GM21619 (cell line): ENCODE data around the gene NDUFS8.
A peak's percentile ranks its signal among the peaks of the same experiment; 100 is the strongest.

Experiments used
- ATAC-seq: cut with Tn5 transposase; IDR thresholded peaks from one replicate; pipeline ENCODE4 v1.9.1; 2021; ENCODE audit not compliant: unreplicated experiment

The NDUFS8 gene

GRCh38 chr11:68035266-68035876 is 4.9 kb downstream of the NDUFS8 start:
- ATAC-seq, result no peak

GRCh38 chr11:68036141-68036716 is 5.7 kb downstream of the NDUFS8 start:
- ATAC-seq, result no peak

DNA sequence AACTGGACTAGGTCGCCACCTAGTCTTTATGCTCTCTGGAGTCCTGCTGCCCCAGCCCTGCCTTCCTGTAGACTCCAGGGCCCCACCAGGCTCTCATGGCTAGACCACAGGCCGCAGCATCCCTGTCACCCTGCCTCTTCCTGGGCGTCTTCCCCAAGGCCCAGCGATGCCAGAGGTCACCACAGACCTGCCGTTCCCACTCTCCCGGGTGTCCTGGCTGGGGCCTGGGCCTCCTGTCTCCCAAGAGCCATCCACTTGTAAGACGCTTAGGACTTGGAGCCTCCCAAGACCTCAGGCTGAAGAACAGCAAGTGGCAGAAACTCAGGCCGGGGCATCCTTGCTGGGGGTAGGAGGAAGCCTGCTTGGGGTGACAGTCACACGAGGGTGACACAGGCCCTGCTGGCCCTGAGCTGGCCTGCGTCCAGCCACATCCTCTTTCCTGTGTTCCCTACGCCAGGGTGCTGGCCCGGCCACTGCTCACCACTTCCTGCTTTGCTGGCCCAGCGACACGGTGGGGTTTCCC is 6.3 kb downstream of the NDUFS8 start:
- ATAC-seq, result no peak

GRCh38 chr11:68037411-68038225 is 7.1 kb downstream of the NDUFS8 start:
- ATAC-seq, result no peak

DNA sequence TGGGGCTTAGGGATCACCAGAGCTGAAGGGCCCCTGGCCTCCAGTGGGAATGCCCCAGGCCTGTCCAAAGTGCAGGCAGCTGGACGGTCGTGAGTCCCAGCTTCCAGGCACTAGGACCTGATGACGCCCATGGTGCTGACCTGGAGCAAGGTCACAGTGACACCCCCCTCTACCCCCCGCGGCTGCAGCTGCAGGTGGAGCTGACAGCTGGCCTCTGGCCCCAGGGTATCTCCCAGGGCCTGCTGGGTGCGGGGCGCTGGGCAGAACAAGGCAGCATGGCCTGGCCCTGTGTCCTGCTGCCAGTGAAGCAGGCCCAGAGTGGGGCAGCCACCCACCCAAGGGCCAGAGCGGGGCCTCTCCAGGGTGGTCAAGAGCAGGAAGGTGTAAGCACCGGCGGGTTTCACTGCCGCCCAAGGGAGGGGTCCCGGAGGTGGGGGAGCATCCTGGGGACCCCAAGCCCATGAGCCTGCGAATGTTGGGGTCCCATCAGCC is 7.8 kb downstream of the NDUFS8 start:
- no peak for ATAC-seq

- ATAC-seq, result no peak
Measured at GRCh38 chr11:68038718-68039525, 8.4 kb downstream of the NDUFS8 start, which contains the start of gene TCIRG1. Gene TCIRG1, plus strand, starts transcription at chr11:68039025. Its CDS starts 2,247 bp downstream, at chr11:68041272.

GRCh38 chr11:68039526-68040086 is 9.1 kb downstream of the NDUFS8 start:
- no peak for ATAC-seq

GRCh38 chr11:68040101-68040956 is 9.8 kb downstream of the NDUFS8 start:
- peak; percentile 53 for ATAC-seq

GRCh38 chr11:68040957-68041591 is 10.6 kb downstream of the NDUFS8 start:
- no peak for ATAC-seq

DNA sequence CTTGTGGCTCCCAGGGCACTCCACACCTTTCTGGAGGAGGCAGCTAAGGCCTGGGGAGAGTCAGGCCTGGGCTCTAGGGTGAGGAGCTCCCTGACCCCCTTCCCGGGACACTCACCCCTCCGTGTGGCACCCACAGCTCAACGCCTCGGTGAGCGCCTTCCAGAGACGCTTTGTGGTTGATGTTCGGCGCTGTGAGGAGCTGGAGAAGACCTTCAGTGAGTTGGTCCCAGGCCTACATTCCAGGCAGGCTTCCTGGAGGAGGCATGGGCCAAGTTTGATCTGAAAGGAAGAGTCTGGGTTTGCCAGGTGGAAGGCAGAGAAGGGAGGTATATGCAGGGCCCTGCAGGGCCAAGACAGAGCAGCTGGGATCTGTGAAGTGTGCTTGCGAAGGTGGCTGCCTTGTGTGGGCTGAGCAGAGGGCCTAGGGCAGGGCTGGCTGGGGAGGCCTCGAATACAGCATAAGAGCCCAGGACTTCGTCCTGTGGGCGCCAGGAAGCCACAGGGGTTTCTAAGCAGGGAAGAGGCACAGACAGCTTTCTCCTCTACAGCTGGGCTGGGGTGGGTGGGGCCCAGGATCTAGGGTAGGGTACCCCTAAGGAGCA is 11.2 kb downstream of the NDUFS8 start:
- no peak for ATAC-seq

GRCh38 chr11:68042219-68043028 is 11.9 kb downstream of the NDUFS8 start:
- ATAC-seq, result no peak

DNA sequence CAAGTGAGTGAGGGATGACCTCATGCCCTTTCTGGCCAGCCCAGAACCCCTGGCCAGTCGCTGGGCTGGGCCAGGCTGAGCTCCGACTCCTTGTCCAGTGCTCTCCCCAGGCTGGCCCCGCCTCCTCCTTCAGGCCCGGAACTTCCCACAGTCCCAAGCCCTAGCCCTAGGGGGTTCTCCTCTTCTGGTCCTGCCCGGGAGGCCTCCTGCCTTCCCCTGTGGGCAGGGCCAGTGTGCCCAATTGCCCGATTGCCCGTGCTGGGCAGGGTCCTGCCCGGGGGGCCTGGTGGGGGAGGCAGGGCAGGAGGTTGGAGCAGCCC is 12.5 kb downstream of the NDUFS8 start:
- ATAC-seq, result no peak

DNA sequence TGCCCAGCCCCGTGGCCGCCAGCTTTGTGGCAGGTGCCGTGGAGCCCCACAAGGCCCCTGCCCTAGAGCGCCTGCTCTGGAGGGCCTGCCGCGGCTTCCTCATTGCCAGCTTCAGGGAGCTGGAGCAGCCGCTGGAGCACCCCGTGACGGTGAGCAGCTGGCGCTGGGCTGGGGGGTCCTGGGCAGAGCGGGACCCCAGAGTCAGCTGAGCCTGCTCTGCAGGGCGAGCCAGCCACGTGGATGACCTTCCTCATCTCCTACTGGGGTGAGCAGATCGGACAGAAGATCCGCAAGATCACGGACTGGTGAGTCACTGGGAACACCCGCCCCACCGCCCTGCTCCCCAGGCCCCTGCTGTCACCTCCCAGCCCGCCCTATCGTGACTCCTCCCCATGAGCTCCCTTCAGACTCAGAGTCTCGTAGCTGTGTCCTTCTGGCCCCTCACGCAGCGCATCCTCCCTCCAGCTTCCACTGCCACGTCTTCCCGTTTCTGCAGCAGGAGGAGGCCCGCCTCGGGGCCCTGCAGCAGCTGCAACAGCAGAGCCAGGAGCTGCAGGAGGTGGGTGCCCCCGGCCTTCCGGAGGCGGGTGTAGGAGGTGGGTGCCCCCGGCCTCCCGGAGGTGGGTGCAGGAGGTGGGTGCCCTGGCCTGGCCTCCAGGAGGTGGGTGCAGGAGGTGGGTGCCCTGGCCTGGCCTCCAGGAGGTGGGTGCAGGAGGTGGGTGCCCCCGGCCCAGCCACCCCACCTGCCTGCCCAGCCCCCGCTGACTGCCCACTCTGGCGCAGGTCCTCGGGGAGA is 13.1 kb downstream of the NDUFS8 start:
- no peak for ATAC-seq

- no peak for ATAC-seq
Measured at GRCh38 chr11:68044145-68044813, 13.8 kb downstream of the NDUFS8 start.

- ATAC-seq, result no peak
Measured at GRCh38 chr11:68044898-68045351, 14.4 kb downstream of the NDUFS8 start.

GRCh38 chr11:68047437-68048290 is 17.2 kb downstream of the NDUFS8 start:
- ATAC-seq, result no peak
